GM19467 (cell line): ENCODE results near the gene LDLRAD2.
"Not testable (repeated sequence)": the region's sequence is repeated elsewhere in the genome, so short reads cannot be mapped to it uniquely, and the experiment has no call there.

Source experiments
- ATAC-seq: cut with Tn5 transposase; IDR thresholded peaks from one replicate; pipeline ENCODE4 v1.9.1; 2021; ENCODE audit warnings: mild to moderate bottlenecking, moderate library complexity; ENCODE audit not compliant: unreplicated experiment

Gene LDLRAD2

DNA sequence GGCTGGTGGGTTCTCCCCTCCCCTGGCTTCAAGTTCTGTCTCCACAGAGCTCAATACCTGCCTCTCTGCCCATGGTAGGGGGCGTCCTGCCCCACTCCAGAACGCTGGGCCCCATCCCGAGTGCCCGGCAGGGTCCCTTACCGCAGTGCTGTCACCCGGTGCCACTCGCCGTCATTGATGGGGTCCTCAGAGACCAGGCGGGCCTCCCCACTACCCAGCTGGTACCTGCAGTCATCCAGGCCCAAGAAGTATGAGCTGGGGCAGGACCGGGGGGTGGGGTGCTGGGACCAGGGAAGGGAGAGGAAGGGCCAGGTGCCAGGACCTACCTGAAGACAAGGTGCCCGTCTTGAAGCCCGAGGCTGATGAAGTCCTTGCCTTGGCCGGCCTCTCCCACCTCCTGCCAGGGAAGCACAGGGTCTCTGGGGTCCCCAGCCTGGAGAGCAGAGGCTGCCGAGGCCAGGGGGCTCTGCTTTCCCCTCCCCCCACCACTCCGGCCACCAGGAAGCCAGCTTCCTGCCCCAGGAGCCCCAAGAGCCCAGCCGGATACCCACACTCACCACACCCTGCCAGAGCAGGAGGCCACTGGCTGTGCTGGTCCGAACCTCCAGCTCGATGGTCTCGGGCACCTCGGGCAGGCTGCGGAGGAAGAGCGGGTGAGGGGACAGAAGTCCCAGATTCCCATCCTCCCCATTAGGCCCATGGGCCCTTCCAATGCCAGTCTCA is 12.1 kb downstream of the LDLRAD2 start:
- ATAC-seq, result no peak

DNA sequence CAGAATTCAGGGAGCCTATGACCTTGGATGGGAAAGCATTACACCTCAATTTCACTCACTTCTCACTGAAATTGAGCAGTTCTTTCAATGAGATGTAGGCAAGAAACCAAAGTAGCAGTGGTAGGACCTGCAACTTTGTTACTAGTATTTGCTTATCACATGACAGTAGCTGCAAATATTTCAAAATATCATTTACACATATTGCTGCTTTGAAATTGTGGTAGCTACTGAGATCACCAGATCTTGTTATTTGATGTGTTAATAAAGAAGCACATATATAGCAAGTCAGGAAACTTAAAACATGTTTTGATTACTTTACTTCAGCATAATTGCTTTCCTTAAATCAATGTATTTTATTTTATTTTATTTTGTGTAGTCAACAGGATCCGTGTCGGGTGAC is 12.9 kb downstream of the LDLRAD2 start:
- no peak for ATAC-seq

DNA sequence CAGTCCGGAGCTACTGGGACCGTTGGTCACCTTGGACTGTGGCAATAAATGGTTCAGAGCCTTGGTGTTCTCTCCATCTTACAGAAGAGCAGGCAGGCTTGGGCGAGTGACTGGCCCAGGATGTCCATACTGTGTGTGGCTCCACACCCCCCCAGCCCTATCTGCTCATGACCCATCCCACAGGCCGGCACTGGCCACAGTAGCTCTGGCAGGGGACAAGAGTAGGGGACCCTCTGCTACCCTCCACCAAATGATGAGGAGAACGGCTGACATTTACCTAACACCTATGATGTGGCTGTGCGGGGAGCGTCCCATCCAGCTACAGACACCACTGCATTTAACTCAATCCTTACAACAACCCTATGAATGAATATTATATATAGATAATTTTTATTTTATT is 13.3 kb downstream of the LDLRAD2 start:
- ATAC-seq, result no peak

DNA sequence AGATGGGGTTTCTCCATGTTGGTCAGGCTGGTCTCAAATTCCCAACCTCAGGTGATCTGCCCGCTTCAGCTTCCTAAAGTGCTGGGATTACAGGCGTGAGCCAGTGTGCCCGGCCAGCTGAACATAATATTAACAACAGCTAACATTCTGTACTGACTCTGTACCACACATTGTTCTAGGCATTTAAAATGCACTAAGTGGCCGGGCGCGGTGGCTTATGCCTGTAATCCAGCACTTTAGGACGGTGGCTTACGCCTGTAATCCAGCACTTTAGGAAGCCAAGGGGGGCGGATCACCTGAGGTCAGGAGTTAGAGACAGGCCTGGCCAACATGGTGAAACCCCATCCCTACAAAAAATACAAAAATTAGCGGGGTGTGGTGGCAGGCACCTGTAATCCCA is 14.6 kb downstream of the LDLRAD2 start:
- not testable (repeated sequence) for ATAC-seq

DNA sequence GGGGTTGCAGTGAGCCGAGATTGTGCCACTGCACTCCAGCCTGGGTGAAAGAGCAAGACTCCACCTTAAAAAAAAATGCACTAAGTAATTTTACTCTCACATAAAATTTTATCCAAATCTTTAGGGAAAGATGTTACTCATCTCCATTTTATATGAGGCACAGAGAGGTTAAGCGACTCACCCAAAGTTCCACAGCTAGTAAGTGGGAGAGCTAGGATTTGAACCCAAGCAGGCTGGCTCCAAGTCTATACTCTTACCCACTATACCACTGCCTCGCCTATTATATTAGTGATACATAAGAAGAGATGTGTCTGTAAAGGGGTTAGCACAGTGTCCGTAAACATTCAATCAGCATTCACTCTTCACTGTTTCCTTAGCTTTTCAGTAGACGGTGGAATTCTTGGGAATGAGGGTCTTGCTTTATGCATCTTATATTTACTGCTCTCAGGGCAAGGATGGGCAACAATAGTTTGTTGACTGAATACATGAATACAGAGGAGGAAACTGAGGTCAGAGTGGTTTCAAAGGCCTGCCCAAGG is 15.1 kb downstream of the LDLRAD2 start:
- ATAC-seq, result no peak

- ATAC-seq, result no peak
Observed at GRCh38 chr1:21828075-21828474, 16.0 kb downstream of the LDLRAD2 start.

DNA sequence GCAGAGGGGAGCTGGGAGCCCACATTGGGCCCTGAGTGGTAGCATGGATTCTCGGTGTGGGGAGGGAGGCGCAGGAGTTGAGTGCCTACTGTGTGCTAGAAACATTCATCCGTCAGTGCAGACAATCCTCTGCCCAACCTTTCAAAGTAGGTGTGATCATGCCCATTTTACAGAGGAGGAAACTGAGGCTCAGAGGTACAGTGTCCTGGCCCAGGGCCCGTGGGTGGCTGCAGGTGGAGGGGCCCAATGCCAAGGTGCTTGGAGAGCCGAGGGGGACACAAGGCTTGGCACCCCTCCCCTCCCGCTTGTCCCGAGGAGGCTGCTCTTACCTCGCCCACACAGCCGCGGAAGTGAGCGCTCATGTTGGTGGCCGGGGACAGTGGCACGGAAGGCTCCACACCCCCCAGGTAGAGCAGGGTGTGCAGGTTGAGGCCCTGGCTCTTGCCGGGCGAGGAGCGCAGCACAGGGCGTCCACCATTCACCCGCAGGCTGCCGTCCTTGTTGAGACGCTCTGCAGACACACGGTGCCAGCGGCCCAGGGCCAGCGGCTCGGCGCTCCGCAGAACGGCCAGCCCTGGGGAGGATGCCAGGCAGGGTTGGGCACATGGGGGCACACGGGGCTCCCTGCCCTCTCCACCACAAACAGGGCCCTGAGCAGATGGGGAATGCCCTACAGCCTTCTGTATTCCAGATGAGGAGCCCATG is 16.6 kb downstream of the LDLRAD2 start:
- no peak for ATAC-seq

DNA sequence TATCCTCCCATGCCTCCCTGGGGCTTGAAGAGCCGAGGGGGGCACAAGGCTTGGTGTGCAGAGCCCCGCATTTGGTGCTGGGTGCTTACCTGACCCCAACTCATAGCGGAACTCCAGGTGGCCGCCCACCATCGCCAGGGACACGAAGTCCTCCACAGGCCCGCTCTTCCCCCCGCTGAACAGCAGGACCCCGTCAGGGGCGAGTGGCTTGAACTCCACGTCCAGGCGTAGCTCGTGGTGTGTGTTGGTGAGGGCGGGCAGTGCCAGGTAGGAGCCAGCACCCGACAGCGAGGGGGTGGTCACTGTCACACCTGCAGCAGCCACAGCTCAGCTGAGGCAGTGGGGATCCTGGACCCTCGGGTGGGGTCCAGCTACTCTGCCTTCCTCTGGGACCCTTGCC is 17.2 kb downstream of the LDLRAD2 start:
- ATAC-seq, result no peak

DNA sequence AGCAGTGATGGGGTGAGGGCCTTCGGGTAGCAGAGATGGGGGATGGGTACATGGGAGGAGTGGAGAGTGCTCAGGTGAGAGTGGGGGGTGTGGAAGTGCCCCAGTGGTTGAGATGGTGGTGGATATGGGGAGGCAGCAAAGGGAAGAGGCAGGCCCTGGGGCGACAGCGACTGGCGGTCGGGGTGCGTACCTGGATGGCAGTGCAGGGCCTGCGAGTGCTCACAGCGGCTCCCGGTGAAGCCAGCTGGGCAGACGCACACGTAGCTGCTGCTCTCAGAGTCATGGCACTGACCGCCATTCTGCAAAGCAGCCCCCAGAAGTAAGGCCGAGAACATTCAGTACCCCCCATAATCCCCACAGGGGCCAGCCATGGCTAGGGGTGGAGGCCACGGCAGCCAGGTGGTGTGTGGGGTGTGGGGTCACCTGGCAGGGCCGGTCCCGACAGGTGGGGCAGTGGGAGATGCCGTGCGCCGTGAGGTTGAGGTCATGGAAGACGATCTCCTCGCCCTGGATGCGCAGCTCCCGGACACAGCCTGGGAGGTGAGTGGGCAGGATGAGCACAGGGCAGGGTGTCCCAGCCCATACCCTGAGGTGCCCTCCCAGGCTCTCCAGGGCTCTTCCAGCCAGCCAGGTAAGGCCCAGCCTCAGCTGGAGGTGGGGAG is 18.9 kb downstream of the LDLRAD2 start:
- no peak for ATAC-seq

- ATAC-seq, result no peak
Observed at GRCh38 chr1:21831454-21831970, 19.4 kb downstream of the LDLRAD2 start.

GRCh38 chr1:21833392-21833976 is 21.4 kb downstream of the LDLRAD2 start:
- no peak for ATAC-seq

DNA sequence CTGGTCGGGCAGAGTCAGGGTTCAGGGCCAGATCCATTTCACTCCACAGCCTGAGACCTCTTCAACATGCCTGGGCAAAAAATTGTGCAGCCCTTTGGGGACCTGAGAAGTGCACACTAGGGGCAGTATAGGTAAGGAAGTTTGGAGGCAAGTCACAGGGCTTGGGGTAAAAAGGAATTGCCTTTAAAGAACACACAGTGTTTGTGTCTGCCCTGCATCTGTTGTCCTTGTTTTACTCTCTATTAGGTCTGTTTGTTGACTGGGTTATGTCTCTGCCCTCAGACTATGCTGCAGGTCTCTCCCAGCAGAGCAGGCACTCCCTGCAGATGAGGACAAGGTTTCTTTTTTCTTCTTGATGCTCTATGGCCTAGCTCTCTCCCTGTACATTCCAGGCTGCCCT is 22.0 kb downstream of the LDLRAD2 start:
- no peak for ATAC-seq

GRCh38 chr1:21834666-21835065 is 22.6 kb downstream of the LDLRAD2 start:
- ATAC-seq, result no peak

- ATAC-seq, result no peak
Observed at GRCh38 chr1:21836010-21836409, 23.9 kb downstream of the LDLRAD2 start.

DNA sequence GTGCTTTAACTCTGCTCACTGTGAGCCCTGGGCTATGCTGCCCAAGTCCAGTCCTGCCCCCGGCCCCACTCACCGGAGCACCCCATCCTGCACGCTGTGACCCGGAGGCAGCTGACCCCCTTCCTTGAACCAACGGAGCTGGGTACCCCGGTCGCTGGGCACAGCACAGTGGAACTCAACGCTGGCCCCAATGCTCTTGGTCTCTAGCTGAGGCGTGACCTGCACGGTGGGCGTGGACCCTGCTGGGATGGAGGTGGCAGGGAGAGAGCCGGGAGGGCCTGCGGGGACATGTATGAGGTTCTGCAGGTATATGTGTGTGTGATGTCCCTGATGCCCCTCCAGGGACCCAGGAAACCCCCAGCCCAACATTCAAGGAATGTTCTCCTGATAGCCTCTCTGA is 24.7 kb downstream of the LDLRAD2 start:
- ATAC-seq, result no peak

- no peak for ATAC-seq
Observed at GRCh38 chr1:21837476-21837875, 25.4 kb downstream of the LDLRAD2 start.

- ATAC-seq, result no peak
Observed at GRCh38 chr1:21838359-21839157, 26.5 kb downstream of the LDLRAD2 start.

GRCh38 chr1:21839337-21840037 is 27.4 kb downstream of the LDLRAD2 start:
- ATAC-seq, result no peak

GRCh38 chr1:21840981-21841380 is 28.9 kb downstream of the LDLRAD2 start:
- no peak for ATAC-seq
